PC-3 (cell line): ENCODE data around the gene AJAP1. TPM values are rescaled to one million over a fixed set of nuclear protein-coding genes. Genes with fewer than 3 reads are reported as not detected.

Experiments
- ATAC-seq: fragments of 200-7000 bp; cut with Tn5 transposase; 2 replicates; pipeline ENCODE4 v1.9.1; 2020; ENCODE audit warnings: mild to moderate bottlenecking, moderate library complexity
- BruUV-seq: library from RNA; stranded (reverse); fragments of 400-500 nt; replicated peaks from 2 replicates; lab custom pipeline; 2021; lab: Mats Ljungman, UMichigan
- CTCF ChIA-PET: fragments of 300-600 bp; sonication (Branson Sonifier 250); formaldehyde crosslinking; loops from one replicate; lab custom pipeline; 2022; ENCODE audit warnings: antibody characterized with exemption; lab: Charles Lee
- POLR2A ChIA-PET: fragments of 300-600 bp; sonication (Branson Sonifier 250); formaldehyde crosslinking; loops from one replicate; lab custom pipeline; 2022; ENCODE audit warnings: antibody characterized with exemption; ENCODE audit not compliant: unreplicated experiment; lab: Charles Lee
- DNase-seq: peaks from one replicate; pipeline ENCODE4 v3.0.0-alpha.2; 2015
- H2AFZ ChIP-seq: fragments of 300-600 bp; sonication (generic); 2 replicates; pipeline ENCODE4 v1.6.0; 2016; ENCODE audit warnings: antibody characterized with exemption, low read length
- H3F3A ChIP-seq: fragments of 300-600 bp; sonication (generic); one replicate; pipeline ENCODE4 v1.6.0; 2017; ENCODE audit warnings: antibody characterized with exemption, low read length, control low read depth, mild to moderate bottlenecking; ENCODE audit not compliant: unreplicated experiment
- H3K27ac ChIP-seq: fragments of 300-600 bp; sonication (generic); 2 replicates; pipeline ENCODE4 v1.5.1; 2016; ENCODE audit warnings: mild to moderate bottlenecking, low read length
- H3K27me3 ChIP-seq: fragments of 300-600 bp; sonication (generic); 2 replicates; pipeline ENCODE4 v1.6.1; 2016; ENCODE audit warnings: low read length, mixed read lengths
- H3K36me3 ChIP-seq: fragments of 300-600 bp; sonication (generic); 2 replicates; pipeline ENCODE4 v1.6.1; 2016; ENCODE audit warnings: low read depth, mixed run types, low read length, mixed read lengths
- H3K4me1 ChIP-seq: fragments of 300-600 bp; sonication (generic); 2 replicates; pipeline ENCODE4 v1.5.1; 2016; ENCODE audit warnings: low read length; ENCODE audit not compliant: insufficient read depth
- H3K4me2 ChIP-seq: fragments of 300-600 bp; sonication (generic); 2 replicates; pipeline ENCODE4 v1.6.0; 2016; ENCODE audit warnings: low read length
- H3K4me3 ChIP-seq: fragments of 300-600 bp; sonication (generic); 2 replicates; pipeline ENCODE4 v1.5.1; 2016; ENCODE audit warnings: mild to moderate bottlenecking, low read length, mixed read lengths
- H3K79me2 ChIP-seq: fragments of 300-600 bp; sonication (generic); 2 replicates; pipeline ENCODE4 v1.6.1; 2017; ENCODE audit warnings: low read length, mixed read lengths
- H3K9ac ChIP-seq: fragments of 300-600 bp; sonication (generic); 2 replicates; pipeline ENCODE4 v1.6.0; 2016; ENCODE audit warnings: mild to moderate bottlenecking, low read length
- H3K9me2 ChIP-seq: fragments of 300-600 bp; sonication (generic); replicated peaks from 2 replicates; pipeline ENCODE4 v1.6.1; 2016; ENCODE audit warnings: mixed run types, low read length, mixed read lengths
- H3K9me3 ChIP-seq: fragments of 300-600 bp; sonication (generic); 2 replicates; pipeline ENCODE4 v1.6.1; 2016; ENCODE audit warnings: low read length, mixed read lengths
- H4K20me1 ChIP-seq: fragments of 300-600 bp; sonication (generic); 2 replicates; pipeline ENCODE4 v1.6.1; 2016; ENCODE audit warnings: low read length, mixed read lengths
- EZH2 ChIP-seq: fragments of 300-600 bp; sonication (generic); IDR thresholded peaks from one replicate; pipeline ENCODE4 v1.6.1; 2017; ENCODE audit warnings: antibody characterized with exemption, mild to moderate bottlenecking, low read length; ENCODE audit not compliant: unreplicated experiment
- EZH2phosphoT487 ChIP-seq: fragments of 300-600 bp; sonication (generic); IDR thresholded peaks from 2 replicates; pipeline ENCODE4 v1.6.1; 2018; ENCODE audit warnings: mild to moderate bottlenecking, antibody characterized with exemption, low read length, borderline replicate concordance
- intact Hi-C: fragments of 100-400 bp; cut with micrococcal nuclease; formaldehyde crosslinking; loops from 2 replicates; pipeline ENCODE4 v1.9.0; 2023
- total RNA-seq: library from RNA; depleted of rRNA; stranded (reverse); fragments of >200 nt; gene quantifications from 2 replicates; pipeline ENCODE4 v1.2.3, GENCODE V29; 2014
- TF ChIP-seq, protein P1 (sequence below): fragments of 300-600 bp; sonication (generic); conservative IDR thresholded peaks from 2 replicates; pipeline ENCODE4 v1.5.1; 2017; ENCODE audit warnings: antibody characterized with exemption, low read depth, mild to moderate bottlenecking, low read length

The AJAP1 gene
- total RNA-seq, 1 experiment from 2014 or later = not detected

DNA sequence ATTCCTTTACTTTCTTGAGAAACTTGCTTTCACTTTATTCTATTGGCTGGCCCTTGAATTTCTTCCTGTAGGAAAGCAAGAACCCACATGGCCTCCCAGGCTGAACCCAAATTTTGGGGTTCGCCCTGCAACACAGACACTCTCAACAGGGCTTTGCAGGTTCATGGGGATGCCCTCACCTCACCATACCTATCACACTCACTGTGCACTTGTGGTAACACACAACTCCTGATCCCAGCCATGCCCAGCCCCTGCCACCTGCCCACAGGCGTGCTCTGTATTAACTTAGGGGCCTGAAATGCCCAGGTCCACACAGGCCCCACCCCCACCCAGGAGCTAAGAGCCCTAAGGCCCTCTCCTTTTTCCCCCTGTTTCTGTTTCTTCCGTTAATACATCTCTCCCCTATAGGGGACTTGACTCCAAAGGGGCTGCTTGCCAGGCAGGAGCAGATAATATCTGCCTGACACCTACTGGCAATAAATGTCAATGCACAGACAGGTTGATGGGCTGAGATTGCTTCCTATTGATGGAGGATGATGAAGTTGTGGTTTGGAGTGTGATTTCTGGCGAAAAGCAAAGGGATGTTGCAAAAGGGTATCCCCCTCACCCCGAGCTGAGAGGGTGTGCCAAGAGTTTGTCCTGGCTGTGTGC is 171.5 kb downstream of the AJAP1 start:
- no TSS peak for BruUV-seq
- Histone ChIP-seq H3K79me2 (no peaks in the 10 kb centered on the region), H3K4me3 (no peak overlapping the region), H3K9me2 (no peaks in the 10 kb centered on the region), H3K27me3 (no peaks in the 10 kb centered on the region), H3K9ac (no peak overlapping the region), H3K36me3 (no peaks in the 10 kb centered on the region), H2AFZ (no peak overlapping the region), H3K4me2 (no peak overlapping the region), H3F3A (no peaks in the 10 kb centered on the region), H4K20me1 (no peaks in the 10 kb centered on the region), H3K27ac (no peak overlapping the region), H3K4me1 (no peaks in the 10 kb centered on the region), H3K9me3 (0 out of 2 replicates have a peak, but pooled peaks cover 6% of the 10 kb centered on the region)
- peak; percentile 41 for DNase-seq
- CTCF ChIA-PET = no interaction called here
- TF ChIP-seq, protein P1, sequence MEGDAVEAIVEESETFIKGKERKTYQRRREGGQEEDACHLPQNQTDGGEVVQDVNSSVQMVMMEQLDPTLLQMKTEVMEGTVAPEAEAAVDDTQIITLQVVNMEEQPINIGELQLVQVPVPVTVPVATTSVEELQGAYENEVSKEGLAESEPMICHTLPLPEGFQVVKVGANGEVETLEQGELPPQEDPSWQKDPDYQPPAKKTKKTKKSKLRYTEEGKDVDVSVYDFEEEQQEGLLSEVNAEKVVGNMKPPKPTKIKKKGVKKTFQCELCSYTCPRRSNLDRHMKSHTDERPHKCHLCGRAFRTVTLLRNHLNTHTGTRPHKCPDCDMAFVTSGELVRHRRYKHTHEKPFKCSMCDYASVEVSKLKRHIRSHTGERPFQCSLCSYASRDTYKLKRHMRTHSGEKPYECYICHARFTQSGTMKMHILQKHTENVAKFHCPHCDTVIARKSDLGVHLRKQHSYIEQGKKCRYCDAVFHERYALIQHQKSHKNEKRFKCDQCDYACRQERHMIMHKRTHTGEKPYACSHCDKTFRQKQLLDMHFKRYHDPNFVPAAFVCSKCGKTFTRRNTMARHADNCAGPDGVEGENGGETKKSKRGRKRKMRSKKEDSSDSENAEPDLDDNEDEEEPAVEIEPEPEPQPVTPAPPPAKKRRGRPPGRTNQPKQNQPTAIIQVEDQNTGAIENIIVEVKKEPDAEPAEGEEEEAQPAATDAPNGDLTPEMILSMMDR = peak; percentile 54
- TF ChIP-seq EZH2 = no peak
- no peak for TF ChIP-seq EZH2phosphoT487
- intact Hi-C loops = loop anchor here (5.0 kb wide), 1 partner anchor 914 kb away; no protein-coding TSS in a partner anchor
- POLR2A ChIA-PET = no interaction called here
- 0 out of 2 replicates have a peak, but pooled peaks have one; percentile 38 for ATAC-seq

DNA sequence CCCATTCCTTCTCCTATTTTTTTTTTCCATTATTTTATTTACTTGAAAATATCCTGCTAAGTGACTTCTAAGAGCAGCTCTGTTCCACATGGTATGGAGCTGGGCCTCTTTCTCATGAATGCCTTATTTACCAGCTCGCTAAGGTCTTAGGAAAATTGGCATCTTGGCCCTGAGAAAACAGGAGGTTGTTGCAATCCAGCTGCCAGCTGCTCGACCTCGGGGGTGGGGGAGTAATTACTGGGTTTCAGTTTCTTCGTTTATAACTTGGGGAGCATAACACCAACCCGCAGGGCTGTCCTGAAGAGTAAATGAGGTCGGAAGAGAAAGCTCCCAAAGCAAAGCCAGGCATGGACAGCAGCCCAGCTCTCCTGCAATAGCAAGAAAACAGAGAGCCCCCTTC is 176.3 kb downstream of the AJAP1 start:
- H3F3A ChIP-seq = no peaks in the 10 kb centered on the region
- H3K9me2 ChIP-seq = no peaks in the 10 kb centered on the region
- no peaks in the 10 kb centered on the region for H3K27me3 ChIP-seq
- no peaks in the 10 kb centered on the region for H3K36me3 ChIP-seq
- H3K27ac ChIP-seq = no peak overlapping the region
- TF ChIP-seq, protein P1 = no peak
- no peak for TF ChIP-seq EZH2phosphoT487
- TF ChIP-seq EZH2 = no peak
- H3K4me2 ChIP-seq = no peak overlapping the region
- CTCF ChIA-PET = no interaction called here
- 0 out of 2 replicates have a peak, but pooled peaks cover 4% of the 10 kb centered on the region for H3K9me3 ChIP-seq
- H3K4me1 ChIP-seq = no peaks in the 10 kb centered on the region
- BruUV-seq = no TSS peak
- no peak overlapping the region for H2AFZ ChIP-seq
- intact Hi-C loops = no loop called here
- H4K20me1 ChIP-seq = no peaks in the 10 kb centered on the region
- H3K9ac ChIP-seq = no peak overlapping the region
- ATAC-seq = no peak
- H3K79me2 ChIP-seq = no peaks in the 10 kb centered on the region
- H3K4me3 ChIP-seq = no peak overlapping the region
- POLR2A ChIA-PET = no interaction called here
- DNase-seq = no peak

DNA sequence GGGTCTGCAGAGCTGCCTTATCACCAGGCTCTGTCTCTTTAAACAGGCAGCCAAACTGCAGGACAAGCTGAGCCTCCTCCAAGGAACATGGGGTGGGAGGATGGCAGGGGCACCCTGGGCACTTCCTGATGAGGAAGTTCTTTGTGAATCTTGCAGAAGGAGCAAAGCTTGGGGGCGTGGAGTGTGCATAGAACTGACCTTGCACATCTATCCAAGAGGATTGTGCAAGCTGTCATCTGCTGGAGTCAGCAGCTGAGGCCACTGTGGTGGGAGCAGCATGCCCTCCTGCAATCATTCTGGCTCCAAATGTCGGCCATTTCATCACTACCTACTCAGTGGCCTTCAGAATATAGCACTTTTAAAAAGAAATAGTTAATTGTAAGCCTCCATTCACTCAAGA is 182.2 kb downstream of the AJAP1 start:
- Histone ChIP-seq H3K79me2 (no peaks in the 10 kb centered on the region), H4K20me1 (no peaks in the 10 kb centered on the region), H3F3A (no peaks in the 10 kb centered on the region), H3K4me3 (no peak overlapping the region), H3K4me2 (no peak overlapping the region), H3K27me3 (no peaks in the 10 kb centered on the region), H3K4me1 (no peaks in the 10 kb centered on the region), H3K9ac (no peak overlapping the region), H3K27ac (no peak overlapping the region), H2AFZ (no peak overlapping the region), H3K9me2 (no peaks in the 10 kb centered on the region), H3K36me3 (no peaks in the 10 kb centered on the region), H3K9me3 (0 out of 2 replicates have a peak, but pooled peaks cover 4% of the 10 kb centered on the region)
- ATAC-seq (no peak), DNase-seq (no peak)
- CTCF ChIA-PET = no interaction called here
- no peak for TF ChIP-seq EZH2
- TF ChIP-seq, protein P1 = no peak
- TF ChIP-seq EZH2phosphoT487 = no peak
- intact Hi-C loops = no loop called here
- no TSS peak for BruUV-seq
- POLR2A ChIA-PET = no interaction called here
